ENCODE data around the gene TWNK. TPM values are rescaled to one million over a fixed set of nuclear protein-coding genes. Genes with fewer than 3 reads are reported as not detected.

Gene TWNK
- total RNA-seq, 2 donors from 2014 or later: 11.2 to 15.1 TPM

- Histone ChIP-seq H3K4me3 (ENCODE audit: low read length) (no peak overlapping the region), H3K36me3 (ENCODE audit: control insufficient read depth, insufficient read depth, low read length) (peaks cover 29% of the 10 kb centered on the region), H3K4me1 (ENCODE audit: control insufficient read depth, insufficient read depth, low read length) (peaks cover 3% of the 10 kb centered on the region), H3K9ac (ENCODE audit: extremely low read depth, low read length, poor library complexity, severe bottlenecking) (no peak overlapping the region), H3K9me3 (ENCODE audit: control insufficient read depth, low read length) (no peaks in the 10 kb centered on the region), H3K27ac (ENCODE audit: low read depth, low read length) (no peak overlapping the region), H3K27me3 (ENCODE audit: control insufficient read depth, insufficient read depth, low read length, poor library complexity, severe bottlenecking) (no peaks in the 10 kb centered on the region)
- peak overlapping the region; percentile 79 for H3K27ac Mint-ChIP-seq
- peaks cover 25% of the 10 kb centered on the region for H3K36me3 Mint-ChIP-seq (ENCODE audit: low read depth)
- WGBS, 2 experiments (ENCODE audit: insufficient coverage in 1 of 2, insufficient read length in 1 of 2): 97 to 100% methylated on average over 1 to 6 of the region's 6 CpGs
- no peak for DNase-seq
- TF ChIP-seq CTCF (conservative IDR thresholded peaks at IDR 0.05): no peak
- H3K27me3 Mint-ChIP-seq (ENCODE audit: insufficient read depth): no peaks in the 10 kb centered on the region
- H3K4me3 Mint-ChIP-seq: no peak overlapping the region
- H3K9me3 Mint-ChIP-seq: no peaks in the 10 kb centered on the region
- H3K4me1 Mint-ChIP-seq: peaks cover 32% of the 10 kb centered on the region
These were observed 7.8 kb downstream of the TWNK start for GRCh38 chr10:100995181-100995580.

DNA sequence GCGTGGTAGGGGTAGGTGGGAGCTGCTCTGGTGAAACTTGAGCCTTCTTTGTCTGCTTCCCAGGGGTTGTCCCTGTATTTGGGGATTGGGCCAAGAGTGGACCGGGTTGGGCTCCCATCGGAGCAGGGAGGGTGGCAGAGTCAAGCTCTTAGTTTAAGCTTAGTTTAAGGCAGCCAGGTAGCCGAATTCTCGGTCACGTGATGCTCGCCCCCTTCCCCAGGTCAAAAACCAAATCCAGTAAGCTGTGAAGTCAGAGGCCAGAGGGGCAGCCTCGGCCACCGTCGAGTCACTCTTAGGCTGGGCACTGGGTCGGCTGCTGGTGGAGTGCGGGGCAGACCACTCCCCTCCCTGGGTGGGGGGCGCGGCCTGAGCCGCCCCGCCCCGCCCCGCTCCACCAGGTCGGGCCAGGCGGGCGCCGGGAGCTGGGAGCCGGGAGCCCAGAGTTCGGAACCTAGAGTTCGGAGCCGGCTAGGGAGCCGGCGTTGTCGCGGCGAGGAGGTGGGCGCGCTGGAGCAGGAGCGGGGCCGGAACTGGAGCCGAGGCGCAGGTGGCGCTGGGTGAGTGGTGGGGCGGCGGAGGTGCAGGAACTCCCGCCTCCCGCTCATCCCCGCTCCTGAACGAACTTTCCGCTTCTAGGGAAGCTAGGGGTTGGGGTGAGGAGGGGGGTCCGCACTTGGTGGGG, 9.5 kb downstream of the TWNK start:
- 5 to 20% methylated on average over 6 to 45 of the region's 46 CpGs for WGBS, 2 experiments (ENCODE audit: insufficient coverage in 1 of 2, insufficient read length in 1 of 2)
- Mint-ChIP-seq H3K27me3 (ENCODE audit: insufficient read depth) (no peaks in the 10 kb centered on the region), H3K4me1 (peaks cover 39% of the 10 kb centered on the region), H3K27ac (peak overlapping the region; percentile 96), H3K4me3 (peak overlapping the region; percentile 67), H3K9me3 (no peaks in the 10 kb centered on the region), H3K36me3 (ENCODE audit: low read depth) (peaks cover 11% of the 10 kb centered on the region)
- peak overlapping the region; percentile 88 for H3K4me3 ChIP-seq (ENCODE audit: low read length)
- H3K27ac ChIP-seq (ENCODE audit: low read depth, low read length): no peak overlapping the region
- peak overlapping the region; percentile 78 for H3K9ac ChIP-seq (ENCODE audit: extremely low read depth, low read length, poor library complexity, severe bottlenecking)
- peaks cover 16% of the 10 kb centered on the region for H3K36me3 ChIP-seq (ENCODE audit: control insufficient read depth, insufficient read depth, low read length)
- H3K4me1 ChIP-seq (ENCODE audit: control insufficient read depth, insufficient read depth, low read length): peaks cover 3% of the 10 kb centered on the region
- H3K27me3 ChIP-seq (ENCODE audit: control insufficient read depth, insufficient read depth, low read length, poor library complexity, severe bottlenecking): no peaks in the 10 kb centered on the region
- H3K9me3 ChIP-seq (ENCODE audit: control insufficient read depth, low read length): no peaks in the 10 kb centered on the region
- TF ChIP-seq CTCF (conservative IDR thresholded peaks at IDR 0.05): no peak
- peak; percentile 92 for DNase-seq

DNA sequence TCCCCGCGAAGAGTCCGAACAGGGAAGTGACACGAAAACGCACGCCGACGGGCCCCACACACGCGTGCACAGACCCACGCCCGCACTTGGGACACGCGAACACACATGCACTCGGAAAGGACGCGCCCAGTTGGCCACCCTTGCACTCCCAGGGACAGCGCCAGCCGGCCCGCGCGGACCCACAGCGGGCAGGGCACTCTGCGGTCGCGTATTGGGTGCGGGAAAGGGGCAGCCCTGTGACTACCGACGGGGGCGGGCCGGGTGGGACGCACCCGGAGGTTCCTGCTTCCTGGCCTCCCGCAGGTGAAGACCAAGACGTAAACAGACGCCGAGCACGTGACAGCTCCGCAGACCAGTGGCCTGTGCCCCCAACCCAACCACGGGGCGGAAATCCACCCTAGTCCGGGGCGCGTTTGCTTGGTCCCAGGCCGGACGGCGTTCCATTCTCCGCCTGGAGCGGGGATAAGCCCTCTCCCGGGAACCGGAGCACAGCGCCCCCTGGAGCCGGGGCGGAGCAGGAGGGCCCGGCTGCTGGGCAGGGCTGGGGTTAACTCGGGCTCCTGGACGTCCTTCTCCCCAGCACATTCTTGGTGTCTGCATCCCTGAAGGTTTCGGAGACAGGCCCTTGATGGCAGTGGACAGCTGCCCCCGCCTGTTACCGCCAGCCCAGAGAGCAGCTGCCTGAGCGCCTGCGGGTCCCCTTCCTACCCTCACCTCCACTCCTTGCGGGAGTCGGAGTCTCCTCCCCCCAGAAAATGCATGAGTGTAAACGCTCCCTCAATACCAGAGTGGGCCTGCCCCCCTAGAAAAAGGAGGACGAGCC, 10.2 kb downstream of the TWNK start:
- no peaks in the 10 kb centered on the region for H3K27me3 Mint-ChIP-seq (ENCODE audit: insufficient read depth)
- peak; percentile 94 for TF ChIP-seq CTCF (conservative IDR thresholded peaks at IDR 0.05)
- H3K36me3 Mint-ChIP-seq (ENCODE audit: low read depth): peaks cover 11% of the 10 kb centered on the region
- H3K27me3 ChIP-seq (ENCODE audit: control insufficient read depth, insufficient read depth, low read length, poor library complexity, severe bottlenecking): no peaks in the 10 kb centered on the region
- 0 to 1% methylated on average over 9 to 66 of the region's 66 CpGs for WGBS, 2 experiments (ENCODE audit: insufficient coverage in 1 of 2, insufficient read length in 1 of 2)
- DNase-seq: peak; percentile 97
- peak overlapping the region; percentile 78 for H3K9ac ChIP-seq (ENCODE audit: extremely low read depth, low read length, poor library complexity, severe bottlenecking)
- peak overlapping the region; percentile 95 for H3K27ac Mint-ChIP-seq
- H3K4me3 ChIP-seq (ENCODE audit: low read length): peak overlapping the region; percentile 88
- peak overlapping the region; percentile 67 for H3K4me3 Mint-ChIP-seq
- H3K4me1 Mint-ChIP-seq: peaks cover 39% of the 10 kb centered on the region
- H3K36me3 ChIP-seq (ENCODE audit: control insufficient read depth, insufficient read depth, low read length): peaks cover 21% of the 10 kb centered on the region
- H3K4me1 ChIP-seq (ENCODE audit: control insufficient read depth, insufficient read depth, low read length): peaks cover 3% of the 10 kb centered on the region
- peak overlapping the region; percentile 97 for H3K27ac ChIP-seq (ENCODE audit: low read depth, low read length)
- H3K9me3 ChIP-seq (ENCODE audit: control insufficient read depth, low read length): no peaks in the 10 kb centered on the region
- H3K9me3 Mint-ChIP-seq: no peaks in the 10 kb centered on the region

Data from endodermal cell (in vitro differentiated cells).